NCI-H1694 treated with DMSO at 0.1 percent for 48 hours (cell line): Measurements from ENCODE around the gene SLC39A8.

Experiments
- DNase-seq: peaks from one replicate; lab custom pipeline; 2025; lab: John Stamatoyannopoulos, UW

Gene SLC39A8

DNA sequence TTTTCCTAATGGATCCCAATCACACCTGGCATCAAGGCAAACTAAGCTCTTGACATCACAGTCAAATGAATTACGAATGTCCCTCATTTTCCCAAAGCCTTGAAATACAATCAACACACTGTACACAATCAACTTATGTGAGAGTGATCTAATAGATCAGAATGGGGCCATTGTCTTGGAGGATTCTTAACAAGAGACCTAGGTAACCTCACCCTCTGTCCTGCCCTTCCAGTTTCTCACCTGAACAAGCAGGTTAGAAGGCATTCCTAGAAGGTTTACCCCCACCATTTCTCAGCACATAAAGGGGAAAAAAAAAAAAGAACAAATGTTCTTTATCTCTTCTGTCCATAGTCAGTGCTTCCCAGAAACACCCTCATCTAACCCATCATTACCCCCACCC is 6.3 kb downstream of the SLC39A8 start:
- no peak for DNase-seq

DNA sequence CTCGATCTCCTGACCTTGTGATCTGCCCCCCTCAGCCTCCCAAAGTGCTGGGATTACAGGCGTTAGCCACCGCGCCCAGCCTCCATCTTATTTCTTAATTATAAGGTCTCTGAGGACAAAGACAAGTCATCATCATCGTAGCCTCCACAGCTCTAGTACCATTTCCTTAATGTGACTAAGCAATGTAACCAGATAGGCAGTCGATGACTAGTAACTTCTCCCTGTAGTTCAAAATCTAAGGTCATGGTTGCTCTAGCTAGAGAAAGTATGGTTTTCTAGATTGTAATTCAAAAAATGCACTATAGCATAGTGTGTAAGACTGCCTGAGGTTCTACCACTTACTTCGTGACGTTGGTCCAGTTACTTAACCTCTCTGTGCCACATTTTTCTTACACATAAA is 6.9 kb downstream of the SLC39A8 start:
- no peak for DNase-seq

DNA sequence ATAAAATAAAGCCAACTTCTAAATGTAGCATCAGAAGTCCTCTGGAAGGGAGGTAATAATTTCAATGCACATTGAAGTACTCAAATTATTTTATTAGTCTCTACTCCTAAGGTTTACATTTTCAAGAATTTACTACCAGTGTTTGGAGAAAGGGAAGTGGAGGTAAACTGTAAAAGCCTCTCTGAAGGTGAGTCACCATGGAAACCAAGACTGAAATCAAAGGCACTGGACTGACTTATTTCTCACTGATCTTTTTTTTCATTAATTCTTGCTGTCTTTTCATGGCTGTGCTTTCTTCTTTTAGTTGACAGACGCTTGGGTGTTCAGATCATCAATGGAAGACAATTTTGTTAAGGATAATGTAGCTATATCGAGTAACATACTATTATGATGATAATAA is 9.7 kb downstream of the SLC39A8 start:
- no peak for DNase-seq

DNA sequence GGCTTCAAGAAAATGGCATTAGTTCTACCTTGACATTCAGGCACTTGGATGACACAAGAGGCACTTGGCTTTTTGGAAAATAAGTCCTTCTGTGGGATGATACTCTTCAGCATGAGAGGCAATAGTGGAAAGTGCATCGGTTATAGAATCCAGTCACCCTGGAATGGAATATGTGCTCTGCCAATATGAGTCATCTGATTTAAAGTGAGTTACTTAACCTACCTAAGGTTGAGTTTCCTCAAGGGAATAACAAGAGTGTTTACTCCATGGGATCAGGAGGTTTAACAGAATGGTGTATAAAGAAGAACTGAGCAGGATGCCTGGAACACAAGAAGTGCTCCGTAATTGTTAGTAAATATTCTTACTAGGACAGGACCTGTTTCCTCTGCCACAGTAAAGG is 10.7 kb downstream of the SLC39A8 start:
- DNase-seq: no peak

DNA sequence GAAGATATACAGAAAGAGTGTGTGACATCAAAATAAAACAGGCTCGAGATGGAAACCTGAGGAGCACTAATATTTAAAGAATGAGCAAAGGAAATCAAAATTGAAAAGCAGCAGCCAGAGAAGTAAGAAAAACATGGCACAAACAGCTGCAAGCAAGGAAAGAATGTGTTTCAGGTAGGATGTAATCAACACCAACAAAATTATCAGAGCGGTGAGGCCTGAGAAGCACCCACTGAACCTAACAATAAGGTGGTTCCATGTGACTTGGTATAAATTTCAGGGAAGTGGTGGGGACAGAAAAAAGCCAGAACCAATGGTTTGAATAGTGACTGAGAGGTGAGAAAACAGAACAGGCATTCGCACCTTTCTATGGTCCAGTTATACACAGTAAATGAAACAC is 11.5 kb downstream of the SLC39A8 start:
- DNase-seq: no peak

DNA sequence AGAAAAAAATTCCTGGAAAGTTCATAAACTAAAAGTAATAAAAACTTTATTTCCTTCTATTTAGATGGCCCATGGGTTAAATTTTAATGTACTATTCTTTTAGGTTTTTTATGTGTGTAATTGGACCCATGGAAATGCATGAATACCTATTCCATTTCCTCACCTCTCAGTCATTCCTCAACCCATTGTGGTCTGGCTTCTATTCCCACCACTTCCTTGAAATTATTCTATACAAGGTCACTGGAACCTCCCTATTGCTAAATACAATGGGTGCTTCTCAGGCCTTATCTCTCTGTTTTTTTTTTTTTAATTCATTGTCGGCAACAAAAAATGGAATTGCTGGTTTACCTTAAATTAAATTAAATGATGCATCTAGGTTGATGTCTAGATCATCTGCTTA is 17.2 kb downstream of the SLC39A8 start:
- DNase-seq: no peak

DNA sequence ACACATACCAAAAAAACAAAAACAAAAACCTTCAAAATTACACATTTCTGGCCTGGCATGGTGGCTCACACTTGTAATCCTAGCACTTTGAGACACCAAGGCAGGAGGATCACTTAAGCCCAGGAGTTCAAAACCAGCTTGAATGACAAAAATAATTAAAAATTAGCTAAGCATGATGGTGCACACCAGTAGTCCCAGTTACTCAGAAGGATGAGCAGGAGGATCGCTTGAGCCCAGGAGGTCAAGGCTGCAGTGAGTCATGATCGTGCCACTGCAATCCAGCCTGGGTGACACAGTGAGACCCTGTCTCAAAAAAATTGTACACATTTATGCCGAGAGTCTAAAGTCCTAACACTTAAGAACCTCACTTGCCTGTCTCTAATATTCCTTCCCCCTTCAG is 18.3 kb downstream of the SLC39A8 start:
- no peak for DNase-seq

DNA sequence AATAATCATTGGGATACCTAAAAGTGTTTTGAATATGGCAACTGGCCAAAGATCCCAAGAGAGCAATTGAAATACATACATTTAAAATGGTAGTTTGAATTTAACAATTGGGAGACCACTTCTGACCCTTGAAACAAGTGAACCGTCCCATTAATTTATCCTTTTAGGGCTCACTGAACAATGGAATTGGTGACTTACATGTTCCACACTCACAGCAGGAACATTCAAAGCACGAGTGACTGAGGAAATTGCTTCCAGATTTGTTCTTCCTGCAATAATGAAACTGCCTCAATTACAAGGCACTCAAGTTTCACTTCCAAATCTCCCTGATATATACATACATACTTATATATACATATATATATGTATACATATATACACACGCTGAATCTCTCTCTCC is 20.6 kb downstream of the SLC39A8 start:
- DNase-seq: no peak

DNA sequence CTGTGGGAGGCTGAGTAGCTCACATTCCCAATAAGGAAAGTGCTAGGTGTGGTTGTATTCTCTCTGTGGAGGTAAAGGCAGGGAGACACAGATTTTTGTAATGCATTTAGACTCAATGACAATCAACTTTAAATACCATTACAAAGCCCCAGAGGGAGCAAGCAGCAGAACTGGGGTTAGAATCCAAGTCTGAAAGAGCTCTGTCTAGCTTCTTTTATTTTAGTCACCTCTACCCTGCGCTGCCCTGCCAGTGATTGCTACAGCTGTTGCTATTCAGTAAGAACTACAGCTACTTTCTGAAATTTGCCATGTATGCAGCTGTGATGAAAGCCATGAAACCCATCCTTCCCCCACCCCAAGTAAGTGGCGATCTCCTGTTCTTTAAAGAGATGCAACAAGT is 22.5 kb downstream of the SLC39A8 start:
- DNase-seq: no peak

DNA sequence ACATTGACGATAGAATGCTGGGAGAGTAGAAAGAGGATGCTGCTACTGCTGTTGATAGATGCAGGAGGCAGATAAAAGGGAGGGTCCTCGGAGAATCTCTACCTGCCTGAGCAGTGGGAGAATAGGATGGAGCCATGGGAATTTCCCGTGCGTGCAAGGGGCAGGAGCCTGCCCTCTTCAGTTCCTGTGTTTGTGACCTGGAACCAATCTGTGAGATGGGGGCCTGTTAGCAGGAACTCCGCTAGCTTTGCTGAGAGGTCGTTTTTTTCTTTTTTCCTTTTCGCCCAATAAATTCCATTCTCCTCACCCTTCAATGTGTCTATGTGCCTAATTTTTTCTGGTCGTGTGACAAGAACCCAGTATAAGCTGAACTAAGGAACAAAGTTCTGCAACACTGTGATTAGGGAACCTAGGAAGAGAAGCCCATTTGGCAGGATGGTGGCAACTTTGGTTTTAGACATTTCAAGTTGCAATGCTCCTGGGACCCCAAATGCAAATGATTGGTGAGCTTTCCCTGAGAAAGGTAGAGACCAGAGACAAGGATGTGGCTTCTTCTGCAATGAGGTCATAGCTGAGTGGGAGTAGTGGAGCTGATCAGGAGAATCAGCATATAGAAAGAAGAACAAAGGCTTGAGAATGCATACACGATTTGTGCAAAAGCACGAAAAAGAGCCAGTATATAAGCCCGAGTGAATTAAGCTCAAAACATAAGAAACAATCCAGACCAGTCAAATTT is 23.9 kb downstream of the SLC39A8 start:
- no peak for DNase-seq

DNA sequence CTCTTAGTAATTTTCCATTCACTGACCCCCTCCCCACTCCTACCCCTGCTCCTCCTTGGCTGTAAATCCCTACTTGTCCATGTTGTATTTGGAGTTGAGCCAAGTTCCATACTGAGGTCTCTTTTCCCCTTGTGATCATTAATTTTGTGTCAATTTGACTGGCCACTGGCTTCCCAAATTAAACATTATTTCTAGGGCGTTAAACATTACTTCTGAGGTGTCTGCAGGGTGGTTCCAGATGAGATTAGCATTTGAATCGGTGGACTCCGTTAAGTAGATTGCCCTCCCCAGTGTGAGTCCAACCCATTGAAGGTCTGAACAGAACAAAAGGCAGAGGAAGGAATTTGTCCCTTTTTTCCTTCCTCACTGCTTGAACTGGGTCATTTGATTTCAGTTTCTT is 25.7 kb downstream of the SLC39A8 start:
- DNase-seq: no peak

DNA sequence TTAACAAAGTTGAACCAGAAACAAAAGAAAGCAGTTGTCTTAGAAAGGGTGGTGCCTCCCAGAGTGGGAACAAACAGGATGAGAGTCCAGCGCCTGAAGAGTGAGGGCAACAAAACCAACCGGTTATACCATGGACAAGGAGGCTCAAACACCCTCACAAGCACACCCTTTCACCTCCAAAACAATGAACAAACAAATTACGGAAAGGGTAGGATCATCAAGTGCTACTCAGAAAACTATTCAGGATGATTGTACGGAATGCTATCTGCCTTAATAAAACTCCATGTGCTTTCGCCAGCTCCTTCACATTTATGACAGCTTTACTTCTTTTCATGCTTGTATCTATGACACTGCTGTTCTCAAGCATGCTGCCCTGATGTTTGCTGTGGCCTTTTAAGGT is 26.8 kb downstream of the SLC39A8 start:
- no peak for DNase-seq

DNA sequence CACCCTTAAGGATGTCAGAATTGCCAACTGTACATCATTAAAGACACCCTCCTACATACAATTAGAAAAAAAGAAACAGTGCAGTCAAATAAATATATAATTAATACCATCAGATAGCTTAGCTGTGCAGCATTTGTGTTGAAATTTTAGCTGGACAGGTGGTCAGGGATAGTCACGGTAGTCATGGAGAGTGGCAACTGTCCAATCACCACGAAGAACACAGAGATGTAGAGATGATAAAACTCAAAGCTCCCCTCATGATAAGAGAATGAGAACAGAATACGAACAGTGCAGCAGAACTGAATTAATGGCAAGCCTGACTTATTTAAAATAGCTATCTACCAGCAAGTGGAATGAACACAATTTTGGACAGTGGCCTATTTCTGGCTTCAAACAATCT is 27.2 kb downstream of the SLC39A8 start:
- no peak for DNase-seq

DNA sequence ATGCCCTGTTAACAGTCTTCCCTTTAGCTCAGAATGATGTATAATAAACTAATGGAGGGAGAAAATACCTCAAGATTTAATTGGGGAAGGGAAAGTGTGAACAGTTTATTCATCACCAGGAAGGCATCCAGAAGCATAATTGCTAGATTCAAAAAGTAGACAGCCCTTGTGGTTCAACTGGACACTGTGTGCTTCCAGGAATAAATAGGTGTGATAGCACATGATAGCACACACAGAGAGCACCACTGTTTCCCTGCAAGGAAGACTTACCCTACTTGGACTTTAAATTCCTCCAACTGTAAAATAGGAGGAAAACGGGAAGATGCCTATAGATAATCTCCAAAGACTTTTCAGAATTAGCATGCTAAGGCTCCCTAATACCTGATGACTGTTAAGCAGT is 27.8 kb downstream of the SLC39A8 start:
- no peak for DNase-seq

DNA sequence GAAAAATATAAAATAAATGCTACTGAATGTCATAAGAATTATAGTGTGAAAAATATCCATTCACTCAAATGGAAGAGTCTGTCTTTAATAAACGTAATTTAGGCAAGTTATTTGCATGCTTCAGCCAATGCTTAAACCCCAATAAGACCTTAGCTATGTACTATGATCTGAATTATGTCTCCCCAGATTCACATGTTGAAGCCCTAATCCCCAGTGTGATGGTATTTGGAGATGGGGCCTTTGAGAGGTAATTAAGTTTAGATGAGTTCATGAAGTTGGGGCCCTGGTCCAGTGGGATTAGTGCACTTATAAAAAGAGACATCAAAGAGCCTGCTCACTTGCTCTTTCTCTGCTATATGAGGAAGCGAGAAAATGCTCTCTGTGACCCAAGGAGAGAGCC is 28.7 kb downstream of the SLC39A8 start:
- DNase-seq: no peak

DNA sequence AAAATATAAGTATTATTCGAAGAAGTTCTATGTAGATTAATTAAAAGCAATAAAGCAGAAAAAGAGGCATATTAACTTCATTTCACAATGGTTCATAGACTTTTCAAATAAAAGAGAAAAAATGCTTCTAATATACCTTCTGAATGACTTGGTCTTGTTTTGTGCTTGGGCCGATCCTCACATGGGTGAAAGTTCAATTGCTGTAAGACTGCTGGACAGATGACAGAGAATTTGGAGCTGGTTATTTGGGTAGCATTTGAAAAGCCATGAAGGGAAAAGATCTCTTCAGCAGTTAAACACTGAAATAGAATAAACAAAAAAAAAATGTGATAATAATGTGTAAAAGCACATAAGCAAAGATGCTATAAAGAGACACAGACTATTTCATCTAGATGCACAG is 29.8 kb downstream of the SLC39A8 start:
- DNase-seq: no peak

DNA sequence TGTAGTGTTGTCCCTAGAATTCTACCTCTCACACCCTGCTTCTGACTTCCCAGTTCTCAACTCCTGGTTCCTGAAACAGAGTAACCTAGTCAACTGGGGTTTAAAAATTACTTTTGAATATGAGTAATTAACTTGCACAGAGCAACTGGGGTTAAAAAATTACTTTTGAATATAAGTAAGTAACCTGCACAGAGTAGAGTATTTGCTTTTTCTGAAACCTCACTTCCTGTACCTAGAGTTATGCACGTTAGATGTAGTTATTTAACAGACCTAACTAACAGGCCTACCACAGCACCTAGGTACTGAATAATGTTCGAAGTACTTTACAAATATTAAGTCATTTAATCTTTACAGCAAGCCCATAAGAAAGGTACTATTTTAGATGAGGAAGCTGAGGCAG is 32.9 kb downstream of the SLC39A8 start:
- no peak for DNase-seq

DNA sequence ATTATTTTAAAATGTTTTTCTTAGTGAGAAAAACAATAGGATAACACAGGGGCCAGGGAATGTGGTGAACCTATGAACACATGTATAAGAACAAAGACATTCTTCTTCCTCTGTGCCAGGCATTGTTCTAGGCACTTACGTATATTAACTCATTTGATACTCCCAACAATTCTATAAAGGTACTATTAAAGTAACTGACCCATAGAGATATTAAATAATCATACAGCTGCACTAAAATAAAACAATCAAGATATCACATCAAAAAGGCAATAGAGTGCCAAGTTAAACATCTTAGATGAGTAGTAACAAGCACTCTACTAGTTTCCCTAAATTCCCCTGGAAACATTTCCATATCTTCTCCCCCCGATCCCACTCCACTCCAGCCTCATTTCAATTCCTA is 33.4 kb downstream of the SLC39A8 start:
- DNase-seq: no peak

DNA sequence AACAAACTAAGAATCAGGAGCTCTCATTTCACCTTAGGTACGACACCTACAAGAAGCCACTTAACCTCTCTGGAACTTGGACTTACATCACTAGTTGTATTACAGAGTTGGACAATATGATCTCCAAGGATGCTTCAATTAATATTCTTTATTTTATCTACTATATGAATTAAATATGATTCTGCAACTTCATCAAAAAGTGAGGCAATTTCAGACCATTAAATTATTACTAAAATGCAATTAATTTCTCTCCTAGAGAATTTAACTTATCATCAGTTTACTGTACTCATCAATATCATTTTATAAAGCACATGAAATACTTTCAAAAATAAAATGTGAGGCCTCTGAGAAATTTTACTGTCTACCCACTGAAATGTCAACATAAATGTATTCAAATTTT is 33.9 kb downstream of the SLC39A8 start:
- no peak for DNase-seq

DNA sequence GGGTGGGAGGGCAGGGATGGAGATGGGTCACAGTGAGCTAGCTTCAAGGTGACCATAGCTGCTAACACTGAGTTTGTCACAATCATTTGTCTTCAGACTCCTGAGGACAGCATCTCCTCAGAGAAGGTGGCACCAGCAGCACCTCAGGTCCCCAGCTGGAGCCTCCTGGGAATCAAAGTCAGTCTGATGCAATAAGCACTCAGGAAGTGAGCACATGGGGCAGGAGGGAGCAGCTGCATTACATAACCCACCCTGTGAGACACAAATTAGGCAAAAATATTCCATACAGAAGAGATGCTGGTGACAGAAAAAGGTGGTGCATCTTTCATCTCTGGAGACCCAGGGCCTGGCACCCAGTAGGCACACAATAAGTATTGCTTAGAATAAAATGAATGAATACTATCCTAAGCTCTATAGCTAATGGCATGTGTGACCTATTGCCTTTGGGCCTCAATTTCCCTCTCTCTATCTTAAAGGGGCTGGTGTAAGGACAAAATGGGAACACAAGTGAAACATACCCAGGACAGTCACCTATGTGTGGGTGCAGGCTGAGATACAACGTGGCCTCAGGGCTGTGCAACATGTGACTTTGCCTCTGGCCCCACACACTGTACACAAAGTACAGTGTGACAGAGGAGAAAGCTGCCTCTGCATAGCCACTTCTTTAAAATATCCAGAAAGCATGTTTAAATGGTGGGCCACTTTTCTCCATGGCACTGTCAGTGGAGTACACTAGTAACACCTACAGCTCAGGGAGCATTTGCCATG is 37.1 kb downstream of the SLC39A8 start:
- no peak for DNase-seq

DNA sequence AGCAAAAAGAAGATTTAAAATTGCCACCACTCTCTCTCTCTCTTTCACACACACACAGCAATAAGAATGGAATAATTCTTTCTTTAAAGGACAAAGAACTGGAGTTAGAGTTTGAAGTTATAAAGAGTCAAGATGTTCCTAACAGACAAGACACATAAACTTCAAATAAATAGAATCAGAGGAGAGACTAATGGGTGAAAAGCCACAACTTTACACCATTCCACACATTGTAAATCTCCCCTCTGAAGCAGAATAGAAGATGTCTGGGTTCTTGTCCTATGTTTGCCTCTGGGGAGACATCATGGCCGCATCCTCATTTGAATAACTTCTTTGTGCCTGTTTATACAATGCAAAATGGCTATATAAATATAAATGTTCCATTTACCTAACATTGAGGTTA is 39.6 kb downstream of the SLC39A8 start:
- no peak for DNase-seq

DNA sequence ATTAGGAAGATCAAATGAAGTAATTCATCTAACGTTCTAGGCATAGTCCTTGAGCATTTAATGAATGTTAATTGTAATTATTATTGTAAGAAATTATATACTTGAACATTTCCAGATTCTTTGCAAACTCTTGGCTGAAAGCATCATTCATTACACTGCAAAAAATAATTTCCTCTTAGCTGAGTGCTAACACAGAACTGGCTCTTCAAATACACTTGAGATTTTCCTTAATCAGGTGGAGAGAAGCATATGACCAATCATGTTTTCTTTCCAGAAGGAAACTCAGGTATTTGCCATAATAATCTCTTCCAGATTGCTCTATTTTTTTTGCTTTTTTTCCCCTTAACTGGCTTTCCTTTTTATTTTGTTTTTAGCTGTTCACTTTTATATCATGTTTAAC is 42.5 kb downstream of the SLC39A8 start:
- no peak for DNase-seq

DNA sequence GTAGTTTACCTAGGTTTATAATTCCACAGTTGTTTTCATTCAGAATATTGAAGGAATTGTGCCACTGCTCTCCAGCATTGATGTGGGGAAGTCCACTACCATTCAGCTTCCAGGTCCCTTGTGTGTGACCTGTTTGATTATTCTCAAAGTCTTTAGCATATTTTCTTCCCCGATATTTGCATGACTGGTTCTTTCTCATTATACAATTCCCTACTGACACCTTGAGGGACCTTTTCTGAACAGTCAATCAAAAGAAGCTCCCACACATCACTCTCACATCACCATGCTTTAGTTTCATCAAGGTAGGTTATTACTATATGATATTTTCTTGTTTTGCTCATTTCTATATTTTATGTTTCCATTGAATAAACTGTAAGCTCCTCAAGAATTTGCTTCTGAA is 44.1 kb downstream of the SLC39A8 start:
- DNase-seq: no peak
